ENCODE results near the gene TRIOBP. TPM values are rescaled to one million over a fixed set of nuclear protein-coding genes. Genes with fewer than 3 reads are reported as not detected.

Gene TRIOBP
- total RNA-seq, 2 experiments from 2014 or later, result 31.1 to 31.6 TPM

GRCh38 chr22:37819105-37819433 is 122.2 kb downstream of the TRIOBP start:
- no peaks in the 10 kb centered on the region for H4K20me1 ChIP-seq (ENCODE audit: insufficient read depth, low read length)
- no TSS peak for BruUV-seq (replicated peaks)
- H3K4me1 ChIP-seq (ENCODE audit: insufficient read depth, low read length, poor library complexity, severe bottlenecking), result no peaks in the 10 kb centered on the region
- H3K79me2 ChIP-seq (ENCODE audit: insufficient read depth, low read depth, low read length), result no peaks in the 10 kb centered on the region
- H3K27ac ChIP-seq (ENCODE audit: low read depth, low read length, poor library complexity, severe bottlenecking), result no peak overlapping the region
- H3K9me2 ChIP-seq (ENCODE audit: insufficient read depth, low read length), result no peaks in the 10 kb centered on the region
- no peak overlapping the region for H2AFZ ChIP-seq (ENCODE audit: low read length)
- no peak overlapping the region for H3K4me3 ChIP-seq (ENCODE audit: low read depth, low read length, poor library complexity, severe bottlenecking)
- no peak overlapping the region; the same call in 1 of the 2 replicates for H3K4me2 ChIP-seq (ENCODE audit: low read length)
- no peaks in the 10 kb centered on the region for H3K9me3 ChIP-seq (ENCODE audit: low read length)
- TF ChIP-seq EZH2phosphoT487 (IDR thresholded peaks at IDR 0.05; ENCODE audit: borderline replicate concordance, low read depth, low read length) (no peak), CTCF (conservative IDR thresholded peaks at IDR 0.05; ENCODE audit: low read length) (no peak)
- intact Hi-C loops (cut with micrococcal nuclease; ENCODE audit: unreplicated experiment), result no loop called here
- H3K36me3 ChIP-seq (ENCODE audit: insufficient read depth, low read length), result peaks cover 2% of the 10 kb centered on the region; the same call in 1 of the 2 replicates
- ChIA-PET CTCF (ENCODE audit: unreplicated experiment) (interaction anchor here (1.7 kb wide), 1 partner anchor 44 kb away, joined by 3 read pairs; no protein-coding TSS in a partner anchor), POLR2A (interaction anchor here (0.7 kb wide), 1 partner anchor 127 kb away, joined by 3 read pairs; no protein-coding TSS in a partner anchor)
- DNase-seq (ENCODE audit: low spot score), result no peak

DNA sequence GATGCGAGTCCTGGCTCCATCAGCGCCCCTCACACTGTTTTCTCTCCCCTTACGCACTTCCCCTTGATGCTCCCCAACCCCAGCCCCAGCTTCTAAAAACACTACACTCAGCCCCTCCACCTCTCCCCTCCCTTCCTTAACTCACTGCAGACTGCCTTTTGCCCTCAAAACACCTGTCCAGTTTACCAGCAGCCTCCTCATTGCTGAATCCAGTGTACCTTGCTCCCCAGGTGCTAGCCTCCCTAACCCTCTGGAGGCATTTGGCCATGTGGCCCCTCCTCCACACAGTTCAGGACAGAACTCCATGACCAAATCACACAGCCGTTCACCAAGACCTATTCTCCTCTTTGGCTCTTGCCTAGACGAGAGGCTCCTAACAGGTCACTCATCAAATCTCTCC is 123.5 kb downstream of the TRIOBP start:
- Histone ChIP-seq H4K20me1 (ENCODE audit: insufficient read depth, low read length) (no peaks in the 10 kb centered on the region), H3K4me3 (ENCODE audit: low read depth, low read length, poor library complexity, severe bottlenecking) (no peak overlapping the region), H3K9me2 (ENCODE audit: insufficient read depth, low read length) (no peaks in the 10 kb centered on the region), H3K4me2 (ENCODE audit: low read length) (no peak overlapping the region), H3K9me3 (ENCODE audit: low read length) (no peaks in the 10 kb centered on the region), H3K79me2 (ENCODE audit: insufficient read depth, low read depth, low read length) (no peaks in the 10 kb centered on the region), H2AFZ (ENCODE audit: low read length) (no peak overlapping the region), H3K4me1 (ENCODE audit: insufficient read depth, low read length, poor library complexity, severe bottlenecking) (no peaks in the 10 kb centered on the region), H3K27ac (ENCODE audit: low read depth, low read length, poor library complexity, severe bottlenecking) (no peak overlapping the region), H3K36me3 (ENCODE audit: insufficient read depth, low read length) (no peaks in the 10 kb centered on the region)
- DNase-seq (ENCODE audit: low spot score), result no peak
- TF ChIP-seq CTCF (conservative IDR thresholded peaks at IDR 0.05; ENCODE audit: low read length), result no peak
- TF ChIP-seq EZH2phosphoT487 (IDR thresholded peaks at IDR 0.05; ENCODE audit: borderline replicate concordance, low read depth, low read length), result no peak
- intact Hi-C loops (cut with micrococcal nuclease; ENCODE audit: unreplicated experiment), result no loop called here
- CTCF ChIA-PET (ENCODE audit: unreplicated experiment), result interaction anchor here (0.6 to 1.7 kb wide), 3 partner anchors 22 to 445 kb away, joined by 3 read pairs; no protein-coding TSS in a partner anchor
- POLR2A ChIA-PET, result no interaction called here
- no TSS peak for BruUV-seq (replicated peaks)

DNA sequence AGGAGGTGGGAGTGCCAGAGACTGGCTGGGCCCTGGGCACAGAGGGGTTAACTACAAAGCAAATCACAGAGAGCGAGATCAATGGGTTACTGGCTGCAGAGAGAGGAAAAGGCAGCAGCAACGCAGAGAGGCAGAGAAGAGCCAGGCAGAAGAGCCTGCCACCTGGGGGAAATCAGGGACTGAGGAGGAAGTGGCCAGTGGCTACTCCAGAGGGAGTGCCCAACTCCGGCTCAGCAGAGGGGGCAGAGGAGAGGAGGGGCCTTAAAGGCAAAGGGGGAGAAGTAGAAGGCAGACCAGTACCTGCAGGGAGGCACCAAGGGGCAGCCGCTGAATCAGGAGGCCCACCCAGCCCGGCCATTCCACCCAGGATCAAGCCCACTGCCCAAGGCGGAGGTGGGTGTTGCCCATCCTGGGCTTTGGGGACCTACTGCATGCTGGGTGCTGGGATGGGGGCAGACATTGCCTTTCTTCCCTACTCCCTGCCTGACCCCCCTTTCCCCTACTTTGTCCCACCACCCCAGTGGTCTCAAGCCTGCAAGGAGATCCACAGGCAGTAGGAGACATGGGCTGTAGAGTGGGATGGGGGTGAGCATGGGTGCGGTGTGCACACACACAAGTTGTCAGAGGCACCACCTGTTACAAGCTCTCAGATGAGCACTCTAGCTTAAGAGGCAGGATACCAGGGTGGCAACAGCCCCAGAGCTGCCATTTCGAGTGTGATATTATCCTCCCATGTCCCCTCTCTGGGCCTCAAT is 125.4 kb downstream of the TRIOBP start:
- H3K4me3 ChIP-seq (ENCODE audit: low read depth, low read length, poor library complexity, severe bottlenecking), result no peak overlapping the region

More for the DNA sequence above, 125.4 kb downstream of the TRIOBP start:
- no peaks in the 10 kb centered on the region for H3K36me3 ChIP-seq (ENCODE audit: insufficient read depth, low read length)
- DNase-seq (ENCODE audit: low spot score), result no peak
- no peaks in the 10 kb centered on the region for H3K79me2 ChIP-seq (ENCODE audit: insufficient read depth, low read depth, low read length)
- H4K20me1 ChIP-seq (ENCODE audit: insufficient read depth, low read length), result no peaks in the 10 kb centered on the region
- CTCF ChIA-PET (ENCODE audit: unreplicated experiment), result interaction anchor here (0.7 kb wide), 1 partner anchor 23 kb away, joined by 3 read pairs; no protein-coding TSS in a partner anchor
- H3K9me3 ChIP-seq (ENCODE audit: low read length), result no peaks in the 10 kb centered on the region
- no peak for TF ChIP-seq CTCF (conservative IDR thresholded peaks at IDR 0.05; ENCODE audit: low read length)
- TF ChIP-seq EZH2phosphoT487 (IDR thresholded peaks at IDR 0.05; ENCODE audit: borderline replicate concordance, low read depth, low read length), result no peak
- H3K27ac ChIP-seq (ENCODE audit: low read depth, low read length, poor library complexity, severe bottlenecking), result no peak overlapping the region
- no peak overlapping the region for H2AFZ ChIP-seq (ENCODE audit: low read length)
- intact Hi-C loops (cut with micrococcal nuclease; ENCODE audit: unreplicated experiment), result no loop called here
- H3K4me1 ChIP-seq (ENCODE audit: insufficient read depth, low read length, poor library complexity, severe bottlenecking), result no peaks in the 10 kb centered on the region
- H3K9me2 ChIP-seq (ENCODE audit: insufficient read depth, low read length), result no peaks in the 10 kb centered on the region
- no peak overlapping the region for H3K4me2 ChIP-seq (ENCODE audit: low read length)
- no TSS peak for BruUV-seq (replicated peaks)
- POLR2A ChIA-PET, result interaction anchor here (0.6 kb wide), 1 partner anchor 35 kb away, joined by 5 read pairs; no protein-coding TSS in a partner anchor
